HFFc6 (cell line): Measurements from ENCODE around the gene SLC5A11. TPM values are rescaled to one million over a fixed set of nuclear protein-coding genes. Genes with fewer than 3 reads are reported as not detected.
"Not testable (repeated sequence)": the region's sequence is repeated elsewhere in the genome, so short reads cannot be mapped to it uniquely, and the experiment has no call there.

Experiments
- DNase-seq: peaks from one replicate; pipeline ENCODE4 v3.0.0-alpha.2; 2018
- H3K27ac Mint-ChIP-seq: 2 replicates; pipeline ENCODE4 v1.8.0; 2020; ENCODE audit warnings: mild to moderate bottlenecking, mixed read lengths
- H3K27me3 Mint-ChIP-seq: 2 replicates; pipeline ENCODE4 v1.8.0; 2021; ENCODE audit warnings: mild to moderate bottlenecking, moderate library complexity, mixed read lengths; ENCODE audit not compliant: insufficient read depth
- H3K36me3 Mint-ChIP-seq: 2 replicates; pipeline ENCODE4 v1.8.0; 2021; ENCODE audit warnings: low read depth, mixed read lengths
- H3K4me1 Mint-ChIP-seq: 2 replicates; pipeline ENCODE4 v1.8.0; 2020; ENCODE audit warnings: low read depth, mixed read lengths
- H3K4me3 Mint-ChIP-seq: 2 replicates; pipeline ENCODE4 v1.8.0; 2020; ENCODE audit warnings: mild to moderate bottlenecking, moderate library complexity, mixed read lengths
- H3K9me3 Mint-ChIP-seq: 2 replicates; pipeline ENCODE4 v1.8.0; 2020; ENCODE audit warnings: mild to moderate bottlenecking, mixed read lengths
- total RNA-seq, 6 experiments: library from RNA; stranded (reverse); fragmentation: NEBNext Ultra II Directional; extraction: Animal tissue kit (Norgen Biotek cat#: 25700); gene quantifications; 2 replicates in 1 of 6; 3 replicates in 5 of 6; pipeline ENCODE4 v1.2.3, GENCODE V29; 2021
- TF ChIP-seq, protein P1 (sequence below): fragments of 200-600 bp; sonication (generic); IDR thresholded peaks from 2 replicates; pipeline ENCODE4 v1.5.0; 2021; ENCODE audit warnings: antibody characterized with exemption, mild to moderate bottlenecking

SLC5A11 gene
- total RNA-seq, 6 experiments from 2014 or later: 0.23 TPM; not detected in 5

DNA sequence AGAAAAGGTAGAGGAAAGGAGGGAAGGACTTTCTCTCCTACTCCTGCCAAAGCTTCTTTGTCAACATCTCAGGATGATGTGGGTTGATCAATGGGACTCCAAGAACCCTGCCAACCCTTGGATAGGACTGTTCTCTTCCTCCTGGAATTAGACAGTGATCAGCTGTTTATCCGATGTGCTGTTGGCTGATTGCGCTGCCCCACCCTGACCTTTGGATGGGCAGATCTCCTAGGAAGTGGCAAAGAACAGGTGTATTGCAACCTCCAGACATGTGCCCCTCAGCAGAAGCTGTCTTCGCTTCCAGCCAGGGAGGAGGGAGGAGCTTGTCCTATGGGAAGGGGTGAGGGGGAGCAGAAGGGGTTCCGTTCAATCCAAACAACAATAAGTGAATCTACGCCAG, 30.5 kb downstream of the SLC5A11 start:
- H3K9me3 Mint-ChIP-seq: no peaks in the 10 kb centered on the region; the same call in 1 of the 2 replicates
- peaks cover 23% of the 10 kb centered on the region for H3K27me3 Mint-ChIP-seq
- no peaks in the 10 kb centered on the region for H3K36me3 Mint-ChIP-seq
- TF ChIP-seq, protein P1, sequence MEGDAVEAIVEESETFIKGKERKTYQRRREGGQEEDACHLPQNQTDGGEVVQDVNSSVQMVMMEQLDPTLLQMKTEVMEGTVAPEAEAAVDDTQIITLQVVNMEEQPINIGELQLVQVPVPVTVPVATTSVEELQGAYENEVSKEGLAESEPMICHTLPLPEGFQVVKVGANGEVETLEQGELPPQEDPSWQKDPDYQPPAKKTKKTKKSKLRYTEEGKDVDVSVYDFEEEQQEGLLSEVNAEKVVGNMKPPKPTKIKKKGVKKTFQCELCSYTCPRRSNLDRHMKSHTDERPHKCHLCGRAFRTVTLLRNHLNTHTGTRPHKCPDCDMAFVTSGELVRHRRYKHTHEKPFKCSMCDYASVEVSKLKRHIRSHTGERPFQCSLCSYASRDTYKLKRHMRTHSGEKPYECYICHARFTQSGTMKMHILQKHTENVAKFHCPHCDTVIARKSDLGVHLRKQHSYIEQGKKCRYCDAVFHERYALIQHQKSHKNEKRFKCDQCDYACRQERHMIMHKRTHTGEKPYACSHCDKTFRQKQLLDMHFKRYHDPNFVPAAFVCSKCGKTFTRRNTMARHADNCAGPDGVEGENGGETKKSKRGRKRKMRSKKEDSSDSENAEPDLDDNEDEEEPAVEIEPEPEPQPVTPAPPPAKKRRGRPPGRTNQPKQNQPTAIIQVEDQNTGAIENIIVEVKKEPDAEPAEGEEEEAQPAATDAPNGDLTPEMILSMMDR: no peak
- DNase-seq: no peak
- H3K27ac Mint-ChIP-seq: no peak overlapping the region
- H3K4me1 Mint-ChIP-seq: no peaks in the 10 kb centered on the region
- no peak overlapping the region for H3K4me3 Mint-ChIP-seq

DNA sequence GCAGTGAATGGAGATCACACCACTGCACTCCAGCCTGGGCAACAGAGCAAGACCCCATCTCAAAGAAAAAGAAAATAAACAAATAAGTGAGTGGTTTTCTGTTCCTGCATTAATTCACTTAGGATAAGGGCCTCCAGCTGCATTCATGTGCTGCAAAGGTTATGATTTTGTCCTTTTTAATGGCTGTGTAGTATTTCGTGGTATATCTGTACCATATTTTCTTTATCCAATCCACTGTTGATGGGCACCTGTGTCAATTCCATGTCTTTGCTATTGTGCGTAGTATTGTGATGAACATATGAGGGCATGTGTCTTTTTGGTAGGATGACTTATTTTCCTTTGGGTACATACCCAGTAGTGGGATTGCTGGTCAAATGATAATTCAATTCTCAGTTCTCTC, 33.9 kb downstream of the SLC5A11 start:
- no peaks in the 10 kb centered on the region for H3K36me3 Mint-ChIP-seq
- DNase-seq: no peak
- H3K27me3 Mint-ChIP-seq: peaks cover 25% of the 10 kb centered on the region
- no peaks in the 10 kb centered on the region for H3K4me1 Mint-ChIP-seq
- TF ChIP-seq, protein P1: no peak
- H3K4me3 Mint-ChIP-seq: no peak overlapping the region
- no peak overlapping the region for H3K27ac Mint-ChIP-seq
- H3K9me3 Mint-ChIP-seq: no peaks in the 10 kb centered on the region; the same call in 1 of the 2 replicates

GRCh38 chr16:24883714-24884151, 38.0 kb downstream of the SLC5A11 start:
- no peaks in the 10 kb centered on the region for H3K36me3 Mint-ChIP-seq
- H3K4me3 Mint-ChIP-seq: no peak overlapping the region
- H3K9me3 Mint-ChIP-seq: no peaks in the 10 kb centered on the region; the same call in 1 of the 2 replicates
- no peaks in the 10 kb centered on the region for H3K4me1 Mint-ChIP-seq
- no peak for DNase-seq
- peaks cover 12% of the 10 kb centered on the region; the same call in 1 of the 2 replicates for H3K27me3 Mint-ChIP-seq
- H3K27ac Mint-ChIP-seq: no peak overlapping the region
- TF ChIP-seq, protein P1: no peak

GRCh38 chr16:24887472-24887871, 41.7 kb downstream of the SLC5A11 start:
- Mint-ChIP-seq H3K36me3 (no peaks in the 10 kb centered on the region), H3K4me1 (no peaks in the 10 kb centered on the region), H3K4me3 (no peak overlapping the region), H3K27me3 (peaks cover 17% of the 10 kb centered on the region), H3K9me3 (no peaks in the 10 kb centered on the region), H3K27ac (no peak overlapping the region)
- TF ChIP-seq, protein P1: no peak
- DNase-seq: no peak

- no peak overlapping the region for H3K27ac Mint-ChIP-seq
- DNase-seq: no peak
- no peaks in the 10 kb centered on the region for H3K4me1 Mint-ChIP-seq
- H3K4me3 Mint-ChIP-seq: no peak overlapping the region
- no peaks in the 10 kb centered on the region for H3K9me3 Mint-ChIP-seq
- no peaks in the 10 kb centered on the region for H3K36me3 Mint-ChIP-seq
- H3K27me3 Mint-ChIP-seq: peaks cover 16% of the 10 kb centered on the region
- TF ChIP-seq, protein P1: no peak
Observed at GRCh38 chr16:24890746-24891145, 45.0 kb downstream of the SLC5A11 start.

- DNase-seq: no peak
- TF ChIP-seq, protein P1: no peak
- H3K9me3 Mint-ChIP-seq: peaks cover 7% of the 10 kb centered on the region
Observed at GRCh38 chr16:24896439-24896838, 50.7 kb downstream of the SLC5A11 start.

DNA sequence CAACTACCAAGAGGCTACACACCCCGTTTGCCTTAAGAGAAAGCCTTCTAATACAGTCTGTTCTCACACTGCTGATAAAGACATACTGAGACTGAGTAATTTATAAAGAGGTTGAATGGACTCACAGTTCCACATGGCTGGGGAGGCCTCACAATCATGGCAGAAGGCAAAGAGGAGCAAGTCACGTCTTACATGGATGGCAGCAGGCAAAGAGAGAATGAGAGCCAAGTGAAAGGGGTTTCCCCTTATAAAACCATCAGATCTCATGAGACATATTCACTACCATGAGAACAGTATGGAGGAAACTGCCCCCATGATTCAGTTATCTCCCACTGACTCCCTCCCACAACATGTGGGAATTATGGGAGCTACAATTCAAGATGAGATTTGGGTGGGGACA, 51.8 kb downstream of the SLC5A11 start:
- not testable (repeated sequence) for H3K9me3 Mint-ChIP-seq, H3K4me3 Mint-ChIP-seq, H3K36me3 Mint-ChIP-seq, H3K27ac Mint-ChIP-seq, H3K4me1 Mint-ChIP-seq, DNase-seq
- peaks cover 18% of the 10 kb centered on the region for H3K27me3 Mint-ChIP-seq

More at GRCh38 chr16:24896439-24896838, 50.7 kb downstream of the SLC5A11 start:
- Mint-ChIP-seq H3K27me3 (peaks cover 24% of the 10 kb centered on the region), H3K4me3 (no peak overlapping the region), H3K36me3 (peaks cover 5% of the 10 kb centered on the region; the same call in 1 of the 2 replicates), H3K27ac (no peak overlapping the region), H3K4me1 (no peaks in the 10 kb centered on the region)
